Measurements from ENCODE around the gene COG6. TPM values are rescaled to one million over a fixed set of nuclear protein-coding genes. Genes with fewer than 3 reads are reported as not detected.

COG6 gene
- total and polyA plus RNA-seq, 10 of the 15 experiments (the other 5 are each of a cell fraction or from before 2014, with no cell fraction given), result 4.5 to 29.8 (median 12.6) TPM

DNA sequence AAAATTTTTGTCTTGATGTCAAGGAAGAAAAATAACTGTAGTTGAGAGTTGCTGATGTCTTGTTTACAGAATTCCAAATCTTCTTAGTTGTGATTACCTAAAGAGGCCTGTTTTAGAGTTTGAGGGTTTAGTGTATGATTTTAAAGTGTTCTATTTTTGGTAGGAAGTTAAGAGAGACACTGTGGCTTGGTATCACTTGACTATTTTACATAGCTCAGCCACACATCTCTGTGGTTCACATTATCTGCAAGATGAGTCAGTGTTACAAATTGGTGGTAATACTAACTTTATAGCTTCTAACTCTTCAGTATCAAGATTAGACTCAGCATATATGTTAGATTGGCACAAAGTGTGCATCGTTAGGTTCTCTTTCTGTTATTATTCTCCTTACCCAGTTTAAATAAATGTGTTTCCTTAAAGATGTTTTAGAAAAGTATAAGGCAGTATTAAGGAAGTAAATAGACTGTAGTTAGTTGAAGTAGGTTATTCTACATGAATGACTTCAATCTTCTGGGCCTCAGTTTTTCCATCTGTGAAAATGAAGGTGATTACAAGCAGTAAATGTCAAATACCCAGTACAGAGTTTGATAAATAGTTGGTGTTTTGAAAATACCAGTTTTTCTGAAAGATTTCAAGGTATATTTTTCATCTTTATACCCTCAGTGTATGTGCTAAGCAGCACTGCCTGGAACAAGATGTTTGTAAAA lies 33.4 kb downstream of the COG6 start:
- Histone ChIP-seq H3K79me2 (ENCODE audit: control insufficient read depth, insufficient read depth, low read length) (no peaks in the 10 kb centered on the region), H2AFZ (ENCODE audit: control insufficient read depth, low read depth, low read length) (no peak overlapping the region), H3K4me2 (ENCODE audit: control insufficient read depth, insufficient read depth) (no peak overlapping the region), H3K27me3 (replicated peaks in 1 of 2; ENCODE audit: control insufficient read depth in 2 of 2, insufficient read depth in 2 of 2, low read length in 1 of 2) (no peaks in the 10 kb centered on the region), H3K27ac (ENCODE audit: control insufficient read depth, insufficient read depth) (no peak overlapping the region), H3K9ac (ENCODE audit: control insufficient read depth, insufficient read depth, low read length) (no peak overlapping the region), H4K20me1 (ENCODE audit: control insufficient read depth, insufficient read depth) (no peaks in the 10 kb centered on the region), H3K36me3 (ENCODE audit: control insufficient read depth in 2 of 2, insufficient read depth in 2 of 2, low read length in 1 of 2) (no peaks in the 10 kb centered on the region; a peak in 1 of 4 replicates), H3K4me1 (ENCODE audit: control insufficient read depth, insufficient read depth, low read length) (no peaks in the 10 kb centered on the region; the same call in 1 of the 2 replicates), H3K4me3 (no peak overlapping the region), H3K9me3 (replicated peaks; ENCODE audit: control insufficient read depth, insufficient read depth, low read length) (no peaks in the 10 kb centered on the region)
- ChIA-PET POLR2A (no interaction called here), RAD21 (ENCODE audit: unreplicated experiment) (interaction anchor here (0.9 to 1.0 kb wide), 2 partner anchors 87 to 756 kb away, joined by 3 read pairs; no protein-coding TSS in a partner anchor), CTCF (no interaction called here), SMC1A (ENCODE audit: uncharacterized antibody, unreplicated experiment) (interaction anchor here (0.6 to 1.1 kb wide), 3 partner anchors 8 to 254 kb away, joined by 3 read pairs; no protein-coding TSS in a partner anchor)
- DNase-seq (ENCODE audit: low read depth, low spot score), result peak; percentile 9
- WGBS (ENCODE audit: insufficient coverage, insufficient replicate concordance, low lambda C conversion rate, missing lambda C conversion rate), result 3% methylated on average over 1 of the region's 1 CpG
- BruUV-seq (replicated peaks), result no TSS peak
- TF ChIP-seq ESRRA (IDR thresholded peaks at IDR 0.05; ENCODE audit: low read length), result no peak
- 0 out of 2 replicates have a peak, but pooled peaks have one; percentile 17 for TF ChIP-seq NBN (IDR thresholded peaks at IDR 0.05)
- TF ChIP-seq ATF7 (IDR thresholded peaks at IDR 0.05; ENCODE audit: low read depth), result peak; percentile 53
- peak; percentile 54; the same call in 1 of the 2 replicates for TF ChIP-seq MTA2 (IDR thresholded peaks at IDR 0.05; ENCODE audit: low read depth)
- TF ChIP-seq, protein P1, sequence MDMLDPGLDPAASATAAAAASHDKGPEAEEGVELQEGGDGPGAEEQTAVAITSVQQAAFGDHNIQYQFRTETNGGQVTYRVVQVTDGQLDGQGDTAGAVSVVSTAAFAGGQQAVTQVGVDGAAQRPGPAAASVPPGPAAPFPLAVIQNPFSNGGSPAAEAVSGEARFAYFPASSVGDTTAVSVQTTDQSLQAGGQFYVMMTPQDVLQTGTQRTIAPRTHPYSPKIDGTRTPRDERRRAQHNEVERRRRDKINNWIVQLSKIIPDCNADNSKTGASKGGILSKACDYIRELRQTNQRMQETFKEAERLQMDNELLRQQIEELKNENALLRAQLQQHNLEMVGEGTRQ (IDR thresholded peaks at IDR 0.05; ENCODE audit: borderline replicate concordance, low read depth, low read length), result no peak
- 0 out of 2 replicates have a peak, but pooled peaks have one; percentile 13 for TF ChIP-seq ZNF24 (IDR thresholded peaks at IDR 0.05)
- no peak for TF ChIP-seq ZNF622 (IDR thresholded peaks at IDR 0.05)
- TF ChIP-seq MEF2A (IDR thresholded peaks at IDR 0.05; ENCODE audit: insufficient read depth, low read depth, low read length), result peak; percentile 79
- TF ChIP-seq CHD2 (IDR thresholded peaks at IDR 0.05; ENCODE audit: borderline replicate concordance, low read depth, low read length), result 0 out of 2 replicates have a peak, but pooled peaks have one; percentile 15
- TF ChIP-seq MEF2B (IDR thresholded peaks at IDR 0.05; ENCODE audit: partially characterized antibody, poor library complexity, severe bottlenecking), result peak; percentile 86
- peak; percentile 75; the same call in 1 of the 2 replicates for TF ChIP-seq ZNF217 (IDR thresholded peaks at IDR 0.05)
- TF ChIP-seq ZNF384 (IDR thresholded peaks at IDR 0.05; ENCODE audit: borderline replicate concordance, low read depth, low read length), result no peak
- peak; percentile 45 to 62; a peak in 2 of 4 replicates for TF ChIP-seq BHLHE40 (IDR thresholded peaks at IDR 0.05; ENCODE audit: borderline replicate concordance in 1 of 2, low read depth in 2 of 2, low read length in 1 of 2)
- peak in 1 of 2 experiments; percentile 30; a peak in 2 of 4 replicates for TF ChIP-seq IKZF2 (IDR thresholded peaks at IDR 0.05)
- TF ChIP-seq RCOR1 (conservative IDR thresholded peaks at IDR 0.05; ENCODE audit: low read depth, low read length), result 0 out of 2 replicates have a peak, but pooled peaks have one; percentile 48
- peak; percentile 81 for TF ChIP-seq RUNX3 (IDR thresholded peaks at IDR 0.05; ENCODE audit: low read length)
- peak; percentile 83 for ATAC-seq
- FAIRE-seq, result no peak
- in situ Hi-C loops (cut with MboI), result no loop called here
- intact Hi-C loops (cut with micrococcal nuclease; ENCODE audit: unreplicated experiment), result loop anchor here (5.0 to 10.0 kb wide), 3 partner anchors 256 to 1088 kb away; no protein-coding TSS in a partner anchor

Measured in GM12878 (cell line).